Gastroesophageal sphincter (tissue), 4 donors: ENCODE data around the gene TSC22D3. TPM values are rescaled to one million over a fixed set of nuclear protein-coding genes. Genes with fewer than 3 reads are reported as not detected.

ENCODE experiments used
- ATAC-seq: fragments of 150-250 bp; one replicate; pipeline ENCODE4 v1.9.1; 2016; ENCODE audit warnings: mild to moderate bottlenecking, moderate library complexity
- H3K27ac ChIP-seq, 4 donors: fragments of 200-600 bp; sonication (generic) in 3 of 4; 1 replicate in 3 of 4; 2 replicates in 1 of 4; pipeline ENCODE4 v1.5.1; 2016 to 2019
- H3K27me3 ChIP-seq: fragments of 200-600 bp; sonication (generic); one replicate; pipeline ENCODE4 v1.5.1; 2019
- H3K36me3 ChIP-seq, 2 donors: fragments of 200-600 bp; sonication (generic); one replicate each; pipeline ENCODE4 v1.5.1; 2019; ENCODE audit warnings: control low read depth in 1 of 2
- H3K4me1 ChIP-seq, 3 donors: fragments of 200-600 bp; sonication (generic); 1 replicate in 2 of 3; 2 replicates in 1 of 3; pipeline ENCODE4 v1.5.1; 2016 to 2019; ENCODE audit warnings: control low read depth in 2 of 3
- H3K4me3 ChIP-seq, 2 donors: fragments of 200-600 bp; sonication (generic); one replicate each; pipeline ENCODE4 v1.5.1; 2019; ENCODE audit warnings: mild to moderate bottlenecking in 1 of 2, moderate library complexity in 1 of 2
- H3K9me3 ChIP-seq, 3 donors: fragments of 200-600 bp; sonication (generic); one replicate each; pipeline ENCODE4 v1.5.1; 2017 to 2019; ENCODE audit warnings: control low read depth in 2 of 3
- CTCF ChIP-seq, 4 experiments: fragments of 200-600 bp in 2 of 4; fragments of 450-650 bp in 2 of 4; sonication (generic) in 1 of 4; IDR thresholded peaks; one replicate each; pipeline ENCODE4 v1.5.1; 2017 to 2019; ENCODE audit warnings: antibody characterized with exemption in 4 of 4, mild to moderate bottlenecking in 2 of 4, moderate library complexity in 2 of 4
- EP300 ChIP-seq: sonication (generic); formaldehyde crosslinking; IDR thresholded peaks from one replicate; pipeline ENCODE4 v1.6.1; 2017; ENCODE audit warnings: antibody characterized with exemption, mild to moderate bottlenecking
- POLR2A ChIP-seq, 2 donors: fragments of 450-650 bp; IDR thresholded peaks; one replicate each; pipeline ENCODE4 v1.6.1; 2017; ENCODE audit warnings: antibody characterized with exemption in 2 of 2, mild to moderate bottlenecking in 2 of 2, moderate library complexity in 1 of 2
- POLR2AphosphoS5 ChIP-seq: sonication (generic); formaldehyde crosslinking; IDR thresholded peaks from one replicate; pipeline ENCODE4 v1.6.1; 2017; ENCODE audit warnings: antibody characterized with exemption
- WGBS, 2 donors: methylation state at CpG; one replicate each; pipeline ENCODE4 v1.1.5; 2018; ENCODE audit warnings: low coverage in 1 of 2; 5-methylcytosine and 5-hydroxymethylcytosine counted together
- total RNA-seq, 4 donors: library from RNA; depleted of rRNA; stranded (reverse); fragments of >200 nt; gene quantifications; one replicate each; pipeline ENCODE4 v1.1.0, GENCODE V29; 2016

Gene TSC22D3
- total RNA-seq, 4 donors from 2014 or later: 561 to 849 (median 691) TPM

DNA sequence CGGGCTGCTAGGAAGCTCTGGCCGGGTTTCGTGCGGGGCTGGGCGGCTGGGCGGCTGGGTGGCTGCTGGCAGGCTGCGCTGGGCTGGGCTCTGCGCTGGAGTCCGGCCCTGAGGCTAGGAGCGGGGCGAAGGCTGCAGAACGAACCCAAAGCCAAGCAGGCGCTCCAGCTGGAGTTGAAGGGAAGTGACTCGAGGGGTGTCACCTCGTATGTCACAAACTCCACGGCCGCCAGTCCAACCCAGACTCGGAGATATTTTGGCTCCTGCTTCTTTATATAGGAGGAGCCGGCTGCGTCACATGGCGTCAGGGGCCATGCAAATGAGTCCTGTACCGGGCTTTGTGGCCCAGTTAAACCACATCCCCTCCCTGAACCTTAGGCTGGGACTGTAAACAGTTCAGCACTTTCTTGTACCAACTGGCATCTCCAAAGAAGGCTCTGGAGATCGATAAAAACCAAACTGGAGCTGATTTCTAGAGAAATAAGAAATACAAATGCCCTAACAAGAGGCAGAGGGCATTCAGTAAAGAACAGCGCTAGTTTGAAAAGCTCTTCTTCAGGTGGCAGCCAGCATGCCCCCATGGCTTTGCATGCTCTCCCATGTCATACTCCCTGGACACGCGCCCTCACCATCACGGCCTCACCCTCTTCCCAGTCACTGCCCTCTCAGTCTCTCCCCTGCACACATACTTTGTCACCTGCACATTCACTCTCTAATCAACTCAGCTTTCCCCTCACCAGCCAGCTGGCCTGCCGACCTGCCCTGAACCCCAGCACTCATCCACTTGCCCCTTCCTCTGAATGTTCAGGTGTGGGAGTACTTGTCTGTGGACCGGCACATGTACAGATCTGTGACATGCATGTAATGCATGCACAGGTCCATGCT lies 58.5 kb downstream of the TSC22D3 start:
- H3K9me3 ChIP-seq: no peaks in the 10 kb centered on the region
- H3K4me1 ChIP-seq: peaks cover 0 to 62% (median 0%) of the 10 kb centered on the region in 3 donors
- H3K27ac ChIP-seq: peak overlapping the region; percentile 89 to 100 (median 94)
- H3K27me3 ChIP-seq: no peaks in the 10 kb centered on the region
- TF ChIP-seq CTCF (IDR thresholded peaks at IDR 0.05) (peak in 2 of 4 experiments; percentile 10 to 21), POLR2AphosphoS5 (peak; percentile 99), POLR2A (IDR thresholded peaks at IDR 0.05) (peak; percentile 99), EP300 (peak; percentile 80)
- 27 to 60% methylated on average over 2 to 5 of the region's 29 CpGs for WGBS, 2 donors
- peak; percentile 72 for ATAC-seq
- H3K36me3 ChIP-seq: peaks cover 0 to 32% of the 10 kb centered on the region in 2 donors
- peak overlapping the region; percentile 75 to 95 for H3K4me3 ChIP-seq

DNA sequence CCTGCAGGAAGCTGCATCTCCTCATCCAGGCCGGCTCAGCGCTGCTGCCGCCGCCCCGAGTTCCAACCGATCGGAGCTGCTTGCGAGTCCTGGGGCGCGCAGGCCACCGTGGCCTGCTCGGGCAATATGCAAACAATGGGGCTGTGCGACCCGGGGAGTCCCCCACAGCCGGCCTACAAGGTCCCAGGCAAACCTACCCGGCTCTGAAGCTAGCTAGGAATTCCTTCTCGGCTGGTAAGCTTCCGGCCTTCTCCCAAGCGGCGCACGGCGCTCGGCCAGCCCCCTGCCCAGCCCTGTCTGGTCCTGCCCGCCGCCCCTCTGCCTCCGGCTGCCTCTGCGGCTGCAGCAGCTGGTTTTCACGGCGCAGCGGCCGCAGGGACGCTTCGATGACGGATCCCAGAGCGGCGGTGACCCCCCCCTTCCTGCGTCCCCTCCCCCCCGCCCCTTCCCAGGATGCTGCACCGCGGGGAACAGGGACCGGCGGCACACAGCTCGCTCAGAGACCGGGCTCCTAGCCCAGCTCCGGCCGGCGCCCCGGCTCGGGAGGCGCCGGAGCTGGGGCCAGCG lies 59.4 kb downstream of the TSC22D3 start:
- no peaks in the 10 kb centered on the region for H3K27me3 ChIP-seq
- H3K4me1 ChIP-seq: peaks cover 0 to 62% (median 3%) of the 10 kb centered on the region in 3 donors
- H3K36me3 ChIP-seq: peaks cover 0 to 32% of the 10 kb centered on the region in 2 donors
- TF ChIP-seq POLR2A (IDR thresholded peaks at IDR 0.05) (peak; percentile 14 to 43), CTCF (IDR thresholded peaks at IDR 0.05) (no peak), POLR2AphosphoS5 (peak; percentile 26), EP300 (no peak)
- ATAC-seq: no peak
- peak overlapping the region; percentile 89 to 100 (median 94) for H3K27ac ChIP-seq
- no CpG with 5 or more reads among the region's 52 CpGs for WGBS, 2 donors
- no peaks in the 10 kb centered on the region for H3K9me3 ChIP-seq
- peak overlapping the region; percentile 75 to 95 for H3K4me3 ChIP-seq

DNA sequence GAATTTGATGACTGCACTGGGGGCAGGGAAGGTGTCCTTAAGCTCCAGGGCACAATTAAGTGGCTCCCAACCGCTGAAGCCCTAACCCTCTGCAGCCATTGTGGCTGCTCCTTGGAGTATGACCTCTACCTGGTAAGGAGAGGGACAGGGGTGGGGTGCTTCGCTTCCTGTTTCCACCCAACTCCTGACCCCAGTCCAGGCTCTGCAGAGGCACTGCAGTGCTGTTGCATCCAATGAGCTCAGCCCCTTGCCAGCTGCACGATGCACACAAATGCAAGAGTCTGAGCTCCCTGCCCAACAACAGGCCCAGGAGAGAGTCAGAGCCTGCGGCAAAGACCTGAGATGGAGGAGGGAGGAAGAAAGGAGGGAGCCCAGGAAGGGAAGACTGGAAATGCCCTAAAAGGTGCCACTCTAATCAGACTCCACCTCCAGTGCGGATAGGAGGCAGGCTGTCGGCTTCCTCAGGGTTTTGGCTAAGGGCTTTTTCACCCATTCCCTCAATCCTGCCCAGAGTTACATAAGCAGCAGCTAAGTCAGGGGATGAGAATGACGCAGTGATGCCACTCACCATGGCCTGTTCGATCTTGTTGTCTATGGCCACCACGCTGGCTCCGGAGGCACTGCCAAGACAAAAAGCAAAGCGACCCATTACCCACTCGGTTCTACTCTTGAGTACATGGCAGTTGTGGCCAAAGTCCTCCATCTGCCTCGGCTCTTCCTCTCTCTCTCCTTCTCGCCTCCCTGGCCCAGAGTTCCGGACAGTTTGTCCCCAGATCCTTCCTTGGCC lies 60.1 kb downstream of the TSC22D3 start:
- Histone ChIP-seq H3K4me1 (peaks cover 0 to 62% (median 3%) of the 10 kb centered on the region in 3 donors), H3K4me3 (peak overlapping the region; percentile 75 to 95), H3K9me3 (no peaks in the 10 kb centered on the region), H3K27me3 (no peaks in the 10 kb centered on the region), H3K36me3 (peaks cover 0 to 32% of the 10 kb centered on the region in 2 donors), H3K27ac (peak overlapping the region; percentile 89 to 100 (median 94))
- ATAC-seq: no peak
- TF ChIP-seq CTCF (IDR thresholded peaks at IDR 0.05) (no peak), POLR2AphosphoS5 (peak; percentile 47), POLR2A (IDR thresholded peaks at IDR 0.05) (peak in 1 of 2 donors; percentile 11), EP300 (no peak)
- WGBS, 2 donors: 0 to 43% methylated on average over 1 to 5 of the region's 15 CpGs

- peak overlapping the region; percentile 75 to 95 for H3K4me3 ChIP-seq
- TF ChIP-seq POLR2AphosphoS5: no peak
- peak in 2 of 4 experiments; percentile 27 to 39 for TF ChIP-seq CTCF (IDR thresholded peaks at IDR 0.05)
- peak in 1 of 2 donors; percentile 25 for TF ChIP-seq POLR2A (IDR thresholded peaks at IDR 0.05)
- H3K27me3 ChIP-seq: no peaks in the 10 kb centered on the region
- peaks cover 0 to 32% of the 10 kb centered on the region in 2 donors for H3K36me3 ChIP-seq
- WGBS, 2 donors: 20 to 43% methylated on average over 1 to 6 of the region's 9 CpGs
- H3K4me1 ChIP-seq: peaks cover 0 to 59% (median 3%) of the 10 kb centered on the region in 3 donors
- peak overlapping the region; percentile 89 to 100 (median 94) for H3K27ac ChIP-seq
- no peaks in the 10 kb centered on the region for H3K9me3 ChIP-seq
- no peak for ATAC-seq
Measured at GRCh38 chrX:107714206-107714891, 61.2 kb downstream of the TSC22D3 start.
